HepG2 (cell line): ENCODE results near the gene CASR. TPM values are rescaled to one million over a fixed set of nuclear protein-coding genes. Genes with fewer than 3 reads are reported as not detected.

Source experiments
- ATAC-seq: fragments of 200-7000 bp; cut with Tn5 transposase; 3 replicates; pipeline ENCODE4 v1.9.1; 2020; ENCODE audit warnings: mild to moderate bottlenecking, moderate library complexity
- BruUV-seq: library from RNA; stranded (reverse); fragments of 400-500 nt; replicated peaks from 2 replicates; lab custom pipeline; 2021; lab: Mats Ljungman, UMichigan
- CTCF ChIA-PET: fragments of 300-600 bp; formaldehyde crosslinking; extraction: SDS; loops from one replicate; lab custom pipeline; 2021; ENCODE audit warnings: low total read pairs, inconsistent platforms, low intra/inter-chr PET ratio; lab: Yijun Ruan, JAX
- POLR2A ChIA-PET: fragments of 350-600 bp; sonication (Branson Sonifier 250); formaldehyde crosslinking; loops from one replicate; lab custom pipeline; 2020; ENCODE audit warnings: antibody characterized with exemption, inconsistent platforms; lab: Yijun Ruan, JAX
- DNase-seq: peaks from one replicate; pipeline ENCODE4 v3.0.0-alpha.2; 2015; ENCODE audit warnings: low spot score
- FAIRE-seq: peaks from 3 replicates; lab custom pipeline; 2011; peaks lifted over from hg19 to GRCh38; lab: Jason Lieb, UNC
- H2AFZ ChIP-seq: one replicate; pipeline ENCODE4 v1.6.1; 2011; ENCODE audit warnings: low read length, inconsistent platforms
- H3K27ac ChIP-seq: fragments of 300-600 bp; 3 replicates; pipeline ENCODE4 v1.8.0; 2011; ENCODE audit warnings: mixed run types, mild to moderate bottlenecking, mixed read lengths, low read length, inconsistent platforms; ENCODE audit not compliant: insufficient read depth; ENCODE audit errors: extremely low read length
- H3K27me3 ChIP-seq, 2 experiments: fragments of 200-600 bp in 1 of 2; 2 replicates in 1 of 2; 3 replicates in 1 of 2; pipeline versions ENCODE4 v1.6.0 to v1.8.0; 2011; ENCODE audit warnings: low read length in 2 of 2, mild to moderate bottlenecking in 2 of 2, moderate library complexity in 2 of 2, inconsistent platforms in 1 of 2; ENCODE audit not compliant: insufficient read depth in 2 of 2, control insufficient read depth in 1 of 2
- H3K36me3 ChIP-seq, 2 experiments: fragments of 200-600 bp in 1 of 2; replicated peaks in 1 of 2; 2 replicates in 1 of 2; 3 replicates in 1 of 2; pipeline versions ENCODE4 v1.5.1 to v1.8.0; 2011; ENCODE audit warnings: low read length in 2 of 2, inconsistent platforms in 1 of 2; ENCODE audit not compliant: insufficient read depth in 2 of 2, control insufficient read depth in 1 of 2
- H3K4me1 ChIP-seq: 2 replicates; pipeline ENCODE4 v1.5.1; 2012; ENCODE audit warnings: low read length, inconsistent platforms; ENCODE audit not compliant: insufficient read depth
- H3K4me2 ChIP-seq: 2 replicates; pipeline ENCODE4 v1.6.0; 2011; ENCODE audit warnings: low read depth, low read length, inconsistent platforms
- H3K4me3 ChIP-seq, 3 experiments: fragments of 200-600 bp in 1 of 3; sonication (generic), shearing (Covaris generic) in 1 of 3; replicated peaks in 1 of 3; 2 replicates each; pipeline ENCODE4 v1.5.1; 2011 to 2016; ENCODE audit warnings: low read length in 3 of 3, inconsistent platforms in 2 of 3, low read depth in 2 of 3, mild to moderate bottlenecking in 2 of 3, control low read depth in 1 of 3, mixed read lengths in 1 of 3; ENCODE audit not compliant: insufficient read depth in 1 of 3
- H3K79me2 ChIP-seq: one replicate; pipeline ENCODE4 v1.6.1; 2011; ENCODE audit warnings: low read length, inconsistent platforms; ENCODE audit not compliant: insufficient read depth
- H3K9ac ChIP-seq: 2 replicates; pipeline ENCODE4 v1.6.0; 2011; ENCODE audit warnings: mild to moderate bottlenecking, low read depth, low read length, inconsistent platforms; ENCODE audit not compliant: insufficient read depth
- H3K9me3 ChIP-seq: 2 replicates; pipeline ENCODE4 v1.5.1; 2012; ENCODE audit warnings: mild to moderate bottlenecking, low read length
- H4K20me1 ChIP-seq: 2 replicates; pipeline ENCODE4 v1.6.0; 2011; ENCODE audit warnings: inconsistent platforms, mild to moderate bottlenecking, low read length, moderate library complexity; ENCODE audit not compliant: insufficient read depth
- CCAR2 ChIP-seq: fragments of 200-400 bp; formaldehyde crosslinking; optimal IDR thresholded peaks from 2 replicates; pipeline ENCODE3; 2018; ENCODE audit warnings: low read depth, mild to moderate bottlenecking, low read length, moderate library complexity
- CSRNP2 ChIP-seq: sonication (generic); formaldehyde crosslinking; conservative IDR thresholded peaks from 2 replicates; pipeline ENCODE4 v1.8.0; 2022; ENCODE audit warnings: low read depth, missing genetic modification reagents
- HMG20B ChIP-seq: conservative IDR thresholded peaks from 2 replicates; pipeline ENCODE4 v1.6.1; 2016; ENCODE audit warnings: missing genetic modification reagents, missing compliant biosample characterization
- POLR2AphosphoS2 ChIP-seq: IDR thresholded peaks from 2 replicates; pipeline ENCODE4 v1.6.1; 2011; ENCODE audit warnings: low read depth, low read length, improper control_type of control experiment
- PRPF4 ChIP-seq: fragments of 200-400 bp; formaldehyde crosslinking; IDR thresholded peaks from 2 replicates; pipeline ENCODE4 v1.6.1; 2016; ENCODE audit warnings: low read length, low read depth; ENCODE audit not compliant: poor library complexity, severe bottlenecking
- PTBP1 ChIP-seq: fragments of 200-400 bp; formaldehyde crosslinking; IDR thresholded peaks from 2 replicates; pipeline ENCODE4 v1.6.1; 2018; ENCODE audit warnings: low read length, low read depth; ENCODE audit not compliant: poor library complexity, severe bottlenecking
- SNRNP70 ChIP-seq: fragments of 200-400 bp; formaldehyde crosslinking; IDR thresholded peaks from 2 replicates; pipeline ENCODE4 v1.6.1; 2017; ENCODE audit warnings: mild to moderate bottlenecking, low read depth, low read length, moderate library complexity
- SP5 ChIP-seq: IDR thresholded peaks from 2 replicates; pipeline ENCODE4 v1.6.1; 2016; ENCODE audit warnings: low read depth, borderline replicate concordance
- ZFP36L2 ChIP-seq: sonication (generic); formaldehyde crosslinking; IDR thresholded peaks from 2 replicates; pipeline ENCODE4 v1.4.0; 2020; ENCODE audit warnings: missing genetic modification reagents
- ZNF230 ChIP-seq: sonication (generic); formaldehyde crosslinking; IDR thresholded peaks from 2 replicates; pipeline ENCODE4 v1.4.0; 2020; ENCODE audit warnings: mild to moderate bottlenecking, missing genetic modification reagents
- ZNF274 ChIP-seq: sonication (generic); formaldehyde crosslinking; IDR thresholded peaks from 2 replicates; pipeline ENCODE4 v1.5.1; 2020; ENCODE audit warnings: mild to moderate bottlenecking, missing genetic modification reagents
- ZNF781 ChIP-seq: sonication (generic); formaldehyde crosslinking; IDR thresholded peaks from 2 replicates; pipeline ENCODE4 v1.5.1; 2020; ENCODE audit warnings: borderline replicate concordance, mild to moderate bottlenecking, missing genetic modification reagents; ENCODE audit errors: not compliant biosample characterization
- WGBS: methylation state at CpG from one replicate; pipeline ENCODE4 v1.1.6; 2017; ENCODE audit warnings: low lambda C conversion rate; 5-methylcytosine and 5-hydroxymethylcytosine counted together
- in situ Hi-C: cut with HindIII; loops from 2 replicates; pipeline ENCODE4 v1.10.0; 2017; ENCODE audit warnings: low pct_unique_long_range_greater_than_20kb; ENCODE audit not compliant: extremely low pct_ligation_motif_present
- intact Hi-C: fragments of 100-400 bp; cut with micrococcal nuclease; formaldehyde crosslinking; loops from one replicate; pipeline ENCODE4 v1.10.0; 2022; ENCODE audit not compliant: unreplicated experiment
- polyA plus RNA-seq, 8 experiments: library from polyadenylated mRNA; depleted of rRNA in 3 of 8; stranded (reverse) in 7 of 8; unstranded in 1 of 8; fragments of >200 nt; fragmentation: Illumina TruSeq in 4 of 8; extraction: Trizol in 4 of 8; gene quantifications; 2 replicates each; pipeline versions ENCODE4 v1.2.1 to v1.2.3, GENCODE V29; 2011 to 2016; ENCODE audit warnings: low read depth in 4 of 8, missing spikeins in 1 of 8, mixed read lengths in 1 of 8; ENCODE audit not compliant: insufficient read depth in 1 of 8
- total RNA-seq, 5 experiments: library from RNA; depleted of rRNA; stranded (reverse); fragments of >200 nt; fragmentation: Illumina TruSeq; extraction: Trizol; gene quantifications; 2 replicates each; pipeline ENCODE4 v1.2.3, GENCODE V29; 2016; ENCODE audit warnings: low read depth in 1 of 5

The CASR gene
- total and polyA plus RNA-seq, 2 of the 13 experiments (the other 11 are each of a cell fraction or from before 2014, with no cell fraction given): not detected

GRCh38 chr3:122251428-122251827 is 68.0 kb downstream of the CASR start:
- Histone ChIP-seq H3K27ac (no peak overlapping the region), H3K79me2 (no peaks in the 10 kb centered on the region), H3K9ac (no peak overlapping the region), H3K9me3 (no peaks in the 10 kb centered on the region), H3K4me1 (no peaks in the 10 kb centered on the region), H3K4me3 (no peak overlapping the region), H3K27me3 (peaks cover 0 to 15% of the 10 kb centered on the region in 2 experiments; a peak in 2 of 5 replicates), H2AFZ (no peak overlapping the region), H3K36me3 (no peaks in the 10 kb centered on the region), H4K20me1 (no peaks in the 10 kb centered on the region), H3K4me2 (no peak overlapping the region)
- intact Hi-C loops (no loop called here), in situ Hi-C loops (loop anchor here (10.0 kb wide), 1 partner anchor 147 kb away; no protein-coding TSS in a partner anchor)
- no TSS peak for BruUV-seq
- FAIRE-seq (no peak), DNase-seq (no peak), ATAC-seq (no peak)
- 0% methylated on average over 3 of the region's 3 CpGs for WGBS
- no peak for TF ChIP-seq ZNF230
- no peak for TF ChIP-seq CCAR2
- TF ChIP-seq PRPF4: no peak
- TF ChIP-seq PTBP1: no peak
- no peak for TF ChIP-seq ZFP36L2 (CRISPR knock-in tag)
- no peak for TF ChIP-seq CSRNP2 (CRISPR knock-in tag)
- no peak for TF ChIP-seq HMG20B (CRISPR knock-in tag)
- no peak for TF ChIP-seq SP5 (CRISPR knock-in tag)
- no peak for TF ChIP-seq SNRNP70
- TF ChIP-seq ZNF274 (CRISPR knock-in tag): no peak
- no peak for TF ChIP-seq POLR2AphosphoS2
- TF ChIP-seq ZNF781 (CRISPR knock-in tag): no peak
- ChIA-PET POLR2A (no interaction called here), CTCF (no interaction called here)
